Liver (tissue), 9 donors: ENCODE measurements around the gene SLC6A12. TPM values are rescaled to one million over a fixed set of nuclear protein-coding genes. Genes with fewer than 3 reads are reported as not detected.

Experiments used
- DNase-seq: peaks from one replicate; pipeline ENCODE4 v3.0.0-alpha.2; 2017; ENCODE audit warnings: low spot score
- H3K27ac ChIP-seq, 2 donors: one replicate each; pipeline ENCODE4 v1.7.0; 2013; ENCODE audit warnings: inconsistent platforms in 2 of 2, low read length in 2 of 2, control low read depth in 1 of 2, low read depth in 1 of 2, mild to moderate bottlenecking in 1 of 2
- H3K27me3 ChIP-seq, 4 donors: one replicate each; pipeline versions ENCODE4 v1.6.1 to v1.7.0; 2013; ENCODE audit warnings: low read length in 3 of 4, inconsistent platforms in 1 of 4, mild to moderate bottlenecking in 1 of 4, moderate library complexity in 1 of 4; ENCODE audit not compliant: control insufficient read depth in 4 of 4, insufficient read depth in 4 of 4
- H3K36me3 ChIP-seq, 4 donors: one replicate each; pipeline versions ENCODE4 v1.6.1 to v1.7.0; 2013; ENCODE audit warnings: low read length in 3 of 4, mild to moderate bottlenecking in 3 of 4, low read depth in 1 of 4, moderate library complexity in 1 of 4; ENCODE audit not compliant: control insufficient read depth in 4 of 4, insufficient read depth in 3 of 4
- H3K4me1 ChIP-seq, 4 donors: one replicate each; pipeline versions ENCODE4 v1.6.1 to v1.7.0; 2013; ENCODE audit warnings: low read length in 3 of 4, mild to moderate bottlenecking in 3 of 4, moderate library complexity in 1 of 4; ENCODE audit not compliant: control insufficient read depth in 4 of 4, insufficient read depth in 4 of 4
- H3K4me3 ChIP-seq, 3 donors: one replicate each; pipeline versions ENCODE4 v1.6.1 to v1.7.0; 2013; ENCODE audit warnings: low read length in 3 of 3, control low read depth in 1 of 3, low read depth in 1 of 3, mild to moderate bottlenecking in 1 of 3
- H3K9ac ChIP-seq, 2 donors: one replicate each; pipeline ENCODE4 v1.7.0; 2013; ENCODE audit warnings: low read length in 2 of 2, mild to moderate bottlenecking in 2 of 2, moderate library complexity in 2 of 2, control low read depth in 1 of 2, low read depth in 1 of 2
- H3K9me3 ChIP-seq, 4 donors: one replicate each; pipeline versions ENCODE4 v1.6.1 to v1.7.0; 2013; ENCODE audit warnings: low read length in 3 of 4; ENCODE audit not compliant: control insufficient read depth in 4 of 4
- EGR1 ChIP-seq, 2 donors: IDR thresholded peaks; 2 replicates each; pipeline ENCODE4 v1.6.1; 2016 to 2018; ENCODE audit warnings: antibody characterized with exemption in 2 of 2, low read depth in 2 of 2
- FOXA1 ChIP-seq: IDR thresholded peaks from 2 replicates; pipeline ENCODE4 v1.6.1; 2016; ENCODE audit warnings: antibody characterized with exemption
- FOXA2 ChIP-seq: IDR thresholded peaks from 2 replicates; pipeline ENCODE4 v1.6.1; 2016; ENCODE audit warnings: antibody characterized with exemption
- GABPA ChIP-seq, 2 donors: IDR thresholded peaks in 1 of 2; conservative IDR thresholded peaks in 1 of 2; 2 replicates each; pipeline ENCODE4 v1.6.1; 2016; ENCODE audit warnings: antibody characterized with exemption in 2 of 2, mild to moderate bottlenecking in 1 of 2, moderate library complexity in 1 of 2
- HNF4A ChIP-seq, 2 donors: conservative IDR thresholded peaks; 2 replicates each; pipeline ENCODE4 v1.6.1; 2016; ENCODE audit warnings: antibody characterized with exemption in 2 of 2, mild to moderate bottlenecking in 2 of 2
- HNF4G ChIP-seq: IDR thresholded peaks from 2 replicates; pipeline ENCODE4 v1.6.1; 2016; ENCODE audit warnings: antibody characterized with exemption
- JUND ChIP-seq, 2 donors: IDR thresholded peaks; 2 replicates each; pipeline ENCODE4 v1.6.1; 2016; ENCODE audit warnings: antibody characterized with exemption in 2 of 2
- NR2F2 ChIP-seq: IDR thresholded peaks from 2 replicates; pipeline ENCODE4 v1.6.1; 2016; ENCODE audit warnings: antibody characterized with exemption
- RAD21 ChIP-seq, 2 donors: IDR thresholded peaks; 2 replicates each; pipeline ENCODE4 v1.6.1; 2016; ENCODE audit warnings: antibody characterized with exemption in 2 of 2, mild to moderate bottlenecking in 2 of 2
- RXRA ChIP-seq, 2 donors: IDR thresholded peaks; 2 replicates each; pipeline ENCODE4 v1.6.1; 2017 to 2018; ENCODE audit warnings: antibody characterized with exemption in 2 of 2, mild to moderate bottlenecking in 1 of 2
- SP1 ChIP-seq: IDR thresholded peaks from 2 replicates; pipeline ENCODE4 v1.6.1; 2018; ENCODE audit warnings: antibody characterized with exemption, mild to moderate bottlenecking
- TAF1 ChIP-seq: conservative IDR thresholded peaks from 2 replicates; pipeline ENCODE4 v1.6.1; 2016; ENCODE audit warnings: antibody characterized with exemption, mild to moderate bottlenecking
- YY1 ChIP-seq: IDR thresholded peaks from 2 replicates; pipeline ENCODE4 v1.6.1; 2016; ENCODE audit warnings: antibody characterized with exemption, mild to moderate bottlenecking
- WGBS: extraction: QIAGEN DNeasy Blood & Tissue Kit; methylation state at CpG from one replicate; pipeline ENCODE4 v1.1.7; 2013; 5-methylcytosine and 5-hydroxymethylcytosine counted together
- polyA plus RNA-seq, 2 donors: library from polyadenylated mRNA; stranded (reverse) in 1 of 2; unstranded in 1 of 2; fragments of 200-250 nt in 1 of 2; fragments of >200 nt in 1 of 2; fragmentation: Nextera tagmentation in 1 of 2; extraction: Ambion mirVana in 1 of 2; gene quantifications; one replicate each; pipeline versions ENCODE4 v1.2.1 to v1.2.3, GENCODE V29; 2013 to 2015
- total RNA-seq, 2 donors: library from RNA; depleted of rRNA; stranded (reverse); fragments of >200 nt; gene quantifications; one replicate each; pipeline ENCODE4 v1.2.3, GENCODE V29; 2014
- TF ChIP-seq, protein P1 (sequence below): IDR thresholded peaks from 2 replicates; pipeline ENCODE4 v1.6.1; 2016; ENCODE audit warnings: antibody characterized with exemption, mild to moderate bottlenecking
- TF ChIP-seq, protein P2 (sequence below): fragments of 150-350 bp; IDR thresholded peaks from 2 replicates; pipeline ENCODE4 v1.5.1; 2017; ENCODE audit warnings: improper control_type of control experiment, low read depth, low read length; ENCODE audit not compliant: missing input control
- TF ChIP-seq, protein P3 (sequence below): IDR thresholded peaks from 2 replicates; pipeline ENCODE4 v1.6.1; 2016; ENCODE audit warnings: antibody characterized with exemption
- TF ChIP-seq, protein P4 (sequence below): IDR thresholded peaks from 2 replicates; pipeline ENCODE4 v1.6.1; 2016; ENCODE audit warnings: antibody characterized with exemption
- TF ChIP-seq, protein P5 (sequence below): IDR thresholded peaks from 2 replicates; pipeline ENCODE4 v1.6.1; 2016; ENCODE audit warnings: antibody characterized with exemption
- donor health status: healthy.
- donor health status: healthy.
- donor health status: healthy.
- donor health status: healthy.
- donor health status: healthy.

Gene SLC6A12
- total and polyA plus RNA-seq, 4 donors = 18.2 to 30.3 (median 23.2) TPM

DNA sequence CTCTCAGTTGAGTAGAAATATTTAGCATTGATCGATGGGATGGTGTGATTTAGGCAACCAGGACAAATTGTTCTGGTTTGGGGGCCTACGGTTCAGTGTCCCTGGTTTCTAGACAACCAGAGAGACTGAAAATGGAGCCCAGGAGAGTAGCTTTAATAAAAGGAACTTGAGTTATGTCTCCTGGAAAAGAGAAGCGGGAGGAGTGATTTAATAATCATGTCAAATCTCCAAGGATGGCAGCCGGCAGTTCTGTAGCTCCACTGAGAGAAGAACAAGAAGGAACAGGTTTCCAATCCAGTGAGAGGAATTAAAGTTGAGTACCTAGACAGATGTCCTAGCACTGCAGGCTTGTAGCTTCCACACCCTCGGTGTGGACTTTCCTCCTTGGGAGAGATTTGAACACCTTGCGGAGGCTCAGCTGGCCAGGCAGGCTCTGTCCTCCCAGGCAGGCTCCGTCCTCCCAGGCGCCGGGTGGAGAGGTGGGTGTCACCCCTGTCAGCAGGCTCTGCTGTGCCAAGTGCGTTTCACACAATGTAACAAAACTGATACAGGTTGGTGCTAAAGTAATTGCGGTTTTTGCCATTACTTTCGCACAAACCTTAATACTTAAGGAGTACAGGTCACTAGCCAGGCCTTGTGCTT, 45.9 kb downstream of the SLC6A12 start:
- Histone ChIP-seq H3K27ac (no peak overlapping the region), H3K4me1 (peaks cover 0 to 11% (median 6%) of the 10 kb centered on the region in 4 donors)
- no peak for DNase-seq

More for the DNA sequence above, 45.9 kb downstream of the SLC6A12 start:
- Histone ChIP-seq H3K9me3 (no peaks in the 10 kb centered on the region), H3K27me3 (no peaks in the 10 kb centered on the region), H3K36me3 (no peaks in the 10 kb centered on the region), H3K4me3 (no peak overlapping the region), H3K9ac (no peak overlapping the region)
- TF ChIP-seq RXRA (IDR thresholded peaks at IDR 0.05) (no peak), JUND (IDR thresholded peaks at IDR 0.05) (no peak), HNF4G (no peak), NR2F2 (no peak), GABPA (IDR thresholded peaks at IDR 0.05 in 1 of 2, conservative IDR thresholded peaks at IDR 0.05 in 1 of 2) (no peak), FOXA2 (no peak), FOXA1 (no peak), TAF1 (no peak), HNF4A (conservative IDR thresholded peaks at IDR 0.05) (no peak), SP1 (no peak), RAD21 (IDR thresholded peaks at IDR 0.05) (no peak), EGR1 (IDR thresholded peaks at IDR 0.05; ENCODE audit: low read depth in 2 of 2) (no peak), YY1 (no peak)
- TF ChIP-seq, protein P1, sequence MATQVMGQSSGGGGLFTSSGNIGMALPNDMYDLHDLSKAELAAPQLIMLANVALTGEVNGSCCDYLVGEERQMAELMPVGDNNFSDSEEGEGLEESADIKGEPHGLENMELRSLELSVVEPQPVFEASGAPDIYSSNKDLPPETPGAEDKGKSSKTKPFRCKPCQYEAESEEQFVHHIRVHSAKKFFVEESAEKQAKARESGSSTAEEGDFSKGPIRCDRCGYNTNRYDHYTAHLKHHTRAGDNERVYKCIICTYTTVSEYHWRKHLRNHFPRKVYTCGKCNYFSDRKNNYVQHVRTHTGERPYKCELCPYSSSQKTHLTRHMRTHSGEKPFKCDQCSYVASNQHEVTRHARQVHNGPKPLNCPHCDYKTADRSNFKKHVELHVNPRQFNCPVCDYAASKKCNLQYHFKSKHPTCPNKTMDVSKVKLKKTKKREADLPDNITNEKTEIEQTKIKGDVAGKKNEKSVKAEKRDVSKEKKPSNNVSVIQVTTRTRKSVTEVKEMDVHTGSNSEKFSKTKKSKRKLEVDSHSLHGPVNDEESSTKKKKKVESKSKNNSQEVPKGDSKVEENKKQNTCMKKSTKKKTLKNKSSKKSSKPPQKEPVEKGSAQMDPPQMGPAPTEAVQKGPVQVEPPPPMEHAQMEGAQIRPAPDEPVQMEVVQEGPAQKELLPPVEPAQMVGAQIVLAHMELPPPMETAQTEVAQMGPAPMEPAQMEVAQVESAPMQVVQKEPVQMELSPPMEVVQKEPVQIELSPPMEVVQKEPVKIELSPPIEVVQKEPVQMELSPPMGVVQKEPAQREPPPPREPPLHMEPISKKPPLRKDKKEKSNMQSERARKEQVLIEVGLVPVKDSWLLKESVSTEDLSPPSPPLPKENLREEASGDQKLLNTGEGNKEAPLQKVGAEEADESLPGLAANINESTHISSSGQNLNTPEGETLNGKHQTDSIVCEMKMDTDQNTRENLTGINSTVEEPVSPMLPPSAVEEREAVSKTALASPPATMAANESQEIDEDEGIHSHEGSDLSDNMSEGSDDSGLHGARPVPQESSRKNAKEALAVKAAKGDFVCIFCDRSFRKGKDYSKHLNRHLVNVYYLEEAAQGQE = no peak
- TF ChIP-seq, protein P2, sequence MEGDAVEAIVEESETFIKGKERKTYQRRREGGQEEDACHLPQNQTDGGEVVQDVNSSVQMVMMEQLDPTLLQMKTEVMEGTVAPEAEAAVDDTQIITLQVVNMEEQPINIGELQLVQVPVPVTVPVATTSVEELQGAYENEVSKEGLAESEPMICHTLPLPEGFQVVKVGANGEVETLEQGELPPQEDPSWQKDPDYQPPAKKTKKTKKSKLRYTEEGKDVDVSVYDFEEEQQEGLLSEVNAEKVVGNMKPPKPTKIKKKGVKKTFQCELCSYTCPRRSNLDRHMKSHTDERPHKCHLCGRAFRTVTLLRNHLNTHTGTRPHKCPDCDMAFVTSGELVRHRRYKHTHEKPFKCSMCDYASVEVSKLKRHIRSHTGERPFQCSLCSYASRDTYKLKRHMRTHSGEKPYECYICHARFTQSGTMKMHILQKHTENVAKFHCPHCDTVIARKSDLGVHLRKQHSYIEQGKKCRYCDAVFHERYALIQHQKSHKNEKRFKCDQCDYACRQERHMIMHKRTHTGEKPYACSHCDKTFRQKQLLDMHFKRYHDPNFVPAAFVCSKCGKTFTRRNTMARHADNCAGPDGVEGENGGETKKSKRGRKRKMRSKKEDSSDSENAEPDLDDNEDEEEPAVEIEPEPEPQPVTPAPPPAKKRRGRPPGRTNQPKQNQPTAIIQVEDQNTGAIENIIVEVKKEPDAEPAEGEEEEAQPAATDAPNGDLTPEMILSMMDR = no peak
- TF ChIP-seq, protein P3, sequence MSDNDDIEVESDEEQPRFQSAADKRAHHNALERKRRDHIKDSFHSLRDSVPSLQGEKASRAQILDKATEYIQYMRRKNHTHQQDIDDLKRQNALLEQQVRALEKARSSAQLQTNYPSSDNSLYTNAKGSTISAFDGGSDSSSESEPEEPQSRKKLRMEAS = no peak
- TF ChIP-seq, protein P4, sequence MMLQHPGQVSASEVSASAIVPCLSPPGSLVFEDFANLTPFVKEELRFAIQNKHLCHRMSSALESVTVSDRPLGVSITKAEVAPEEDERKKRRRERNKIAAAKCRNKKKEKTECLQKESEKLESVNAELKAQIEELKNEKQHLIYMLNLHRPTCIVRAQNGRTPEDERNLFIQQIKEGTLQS = no peak
- TF ChIP-seq, protein P5, sequence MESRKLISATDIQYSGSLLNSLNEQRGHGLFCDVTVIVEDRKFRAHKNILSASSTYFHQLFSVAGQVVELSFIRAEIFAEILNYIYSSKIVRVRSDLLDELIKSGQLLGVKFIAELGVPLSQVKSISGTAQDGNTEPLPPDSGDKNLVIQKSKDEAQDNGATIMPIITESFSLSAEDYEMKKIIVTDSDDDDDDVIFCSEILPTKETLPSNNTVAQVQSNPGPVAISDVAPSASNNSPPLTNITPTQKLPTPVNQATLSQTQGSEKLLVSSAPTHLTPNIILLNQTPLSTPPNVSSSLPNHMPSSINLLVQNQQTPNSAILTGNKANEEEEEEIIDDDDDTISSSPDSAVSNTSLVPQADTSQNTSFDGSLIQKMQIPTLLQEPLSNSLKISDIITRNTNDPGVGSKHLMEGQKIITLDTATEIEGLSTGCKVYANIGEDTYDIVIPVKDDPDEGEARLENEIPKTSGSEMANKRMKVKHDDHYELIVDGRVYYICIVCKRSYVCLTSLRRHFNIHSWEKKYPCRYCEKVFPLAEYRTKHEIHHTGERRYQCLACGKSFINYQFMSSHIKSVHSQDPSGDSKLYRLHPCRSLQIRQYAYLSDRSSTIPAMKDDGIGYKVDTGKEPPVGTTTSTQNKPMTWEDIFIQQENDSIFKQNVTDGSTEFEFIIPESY = no peak
- WGBS = 94% methylated on average over 12 of the region's 12 CpGs
